HepG2 (cell line): Measurements from ENCODE around the gene RARA. TPM values are rescaled to one million over a fixed set of nuclear protein-coding genes. Genes with fewer than 3 reads are reported as not detected.

ENCODE experiments used
- BCL3 ChIP-seq: sonication (generic); formaldehyde crosslinking; IDR thresholded peaks from 2 replicates; pipeline ENCODE4 v1.5.1; 2020; ENCODE audit warnings: mild to moderate bottlenecking, missing genetic modification reagents, moderate library complexity
- FOXA1 ChIP-seq, 2 experiments: fragments of 450-650 bp in 1 of 2; sonication (generic) in 1 of 2; formaldehyde crosslinking in 1 of 2; IDR thresholded peaks; 2 replicates each; pipeline versions ENCODE4 v1.4.0 to v1.6.1; 2016 to 2020; ENCODE audit warnings: missing genetic modification reagents in 1 of 2
- MIER3 ChIP-seq: IDR thresholded peaks from 2 replicates; pipeline ENCODE4 v1.6.1; 2016; ENCODE audit warnings: missing compliant biosample characterization, borderline replicate concordance
- NR1H2 ChIP-seq: sonication (generic); formaldehyde crosslinking; IDR thresholded peaks from 2 replicates; pipeline ENCODE4 v1.8.1; 2022; ENCODE audit warnings: low read depth, missing genetic modification reagents, borderline replicate concordance
- PHF20 ChIP-seq: sonication (generic); formaldehyde crosslinking; IDR thresholded peaks from 2 replicates; pipeline ENCODE4 v1.5.0; 2020; ENCODE audit warnings: mild to moderate bottlenecking, missing genetic modification reagents
- PHF8 ChIP-seq: sonication (generic); formaldehyde crosslinking; IDR thresholded peaks from 2 replicates; pipeline ENCODE4 v1.5.0; 2020; ENCODE audit warnings: missing genetic modification reagents
- SOX6 ChIP-seq, 2 experiments: fragments of 450-650 bp in 1 of 2; sonication (generic) in 1 of 2; formaldehyde crosslinking in 1 of 2; IDR thresholded peaks; 2 replicates each; pipeline versions ENCODE4 v1.4.0 to v1.6.1; 2017 to 2020; ENCODE audit warnings: antibody characterized with exemption in 1 of 2, mild to moderate bottlenecking in 1 of 2, missing genetic modification reagents in 1 of 2
- SRF ChIP-seq: IDR thresholded peaks from 2 replicates; pipeline ENCODE4 v1.6.1; 2011; ENCODE audit warnings: mild to moderate bottlenecking, low read depth, low read length, moderate library complexity
- ZBTB49 ChIP-seq: sonication (generic); formaldehyde crosslinking; IDR thresholded peaks from 2 replicates; pipeline ENCODE4 v1.4.0; 2020; ENCODE audit warnings: missing genetic modification reagents, borderline replicate concordance
- ZNF136 ChIP-seq: sonication (generic); formaldehyde crosslinking; IDR thresholded peaks from 2 replicates; pipeline ENCODE4 v1.8.1; 2022; ENCODE audit warnings: low read depth, mild to moderate bottlenecking, moderate library complexity, missing genetic modification reagents
- ZNF256 ChIP-seq: sonication (generic); formaldehyde crosslinking; conservative IDR thresholded peaks from 2 replicates; pipeline ENCODE4 v1.4.0; 2020; ENCODE audit warnings: missing genetic modification reagents
- ZNF776 ChIP-seq: sonication (generic); formaldehyde crosslinking; IDR thresholded peaks from 2 replicates; pipeline ENCODE4 v1.4.0; 2020; ENCODE audit warnings: mild to moderate bottlenecking, missing genetic modification reagents
- ZSCAN25 ChIP-seq: sonication (generic); formaldehyde crosslinking; IDR thresholded peaks from 2 replicates; pipeline ENCODE4 v1.8.0; 2022; ENCODE audit warnings: mild to moderate bottlenecking, missing genetic modification reagents
- polyA plus RNA-seq, 8 experiments: library from polyadenylated mRNA; depleted of rRNA in 3 of 8; stranded (reverse) in 7 of 8; unstranded in 1 of 8; fragments of >200 nt; fragmentation: Illumina TruSeq in 4 of 8; extraction: Trizol in 4 of 8; gene quantifications; 2 replicates each; pipeline versions ENCODE4 v1.2.1 to v1.2.3, GENCODE V29; 2011 to 2016; ENCODE audit warnings: low read depth in 4 of 8, missing spikeins in 1 of 8, mixed read lengths in 1 of 8; ENCODE audit not compliant: insufficient read depth in 1 of 8
- total RNA-seq, 5 experiments: library from RNA; depleted of rRNA; stranded (reverse); fragments of >200 nt; fragmentation: Illumina TruSeq; extraction: Trizol; gene quantifications; 2 replicates each; pipeline ENCODE4 v1.2.3, GENCODE V29; 2016; ENCODE audit warnings: low read depth in 1 of 5
- TF ChIP-seq, protein P1 (sequence below): sonication (generic); formaldehyde crosslinking; IDR thresholded peaks from 2 replicates; pipeline ENCODE4 v1.4.0; 2020; ENCODE audit warnings: missing genetic modification reagents
- TF ChIP-seq, protein P2 (sequence below): sonication (generic); formaldehyde crosslinking; IDR thresholded peaks from 2 replicates; pipeline ENCODE4 v1.5.1; 2020; ENCODE audit warnings: mild to moderate bottlenecking, missing genetic modification reagents

RARA gene
- total and polyA plus RNA-seq, 2 of the 13 experiments (the other 11 are each of a cell fraction or from before 2014, with no cell fraction given): 6.4 to 8.6 TPM

DNA sequence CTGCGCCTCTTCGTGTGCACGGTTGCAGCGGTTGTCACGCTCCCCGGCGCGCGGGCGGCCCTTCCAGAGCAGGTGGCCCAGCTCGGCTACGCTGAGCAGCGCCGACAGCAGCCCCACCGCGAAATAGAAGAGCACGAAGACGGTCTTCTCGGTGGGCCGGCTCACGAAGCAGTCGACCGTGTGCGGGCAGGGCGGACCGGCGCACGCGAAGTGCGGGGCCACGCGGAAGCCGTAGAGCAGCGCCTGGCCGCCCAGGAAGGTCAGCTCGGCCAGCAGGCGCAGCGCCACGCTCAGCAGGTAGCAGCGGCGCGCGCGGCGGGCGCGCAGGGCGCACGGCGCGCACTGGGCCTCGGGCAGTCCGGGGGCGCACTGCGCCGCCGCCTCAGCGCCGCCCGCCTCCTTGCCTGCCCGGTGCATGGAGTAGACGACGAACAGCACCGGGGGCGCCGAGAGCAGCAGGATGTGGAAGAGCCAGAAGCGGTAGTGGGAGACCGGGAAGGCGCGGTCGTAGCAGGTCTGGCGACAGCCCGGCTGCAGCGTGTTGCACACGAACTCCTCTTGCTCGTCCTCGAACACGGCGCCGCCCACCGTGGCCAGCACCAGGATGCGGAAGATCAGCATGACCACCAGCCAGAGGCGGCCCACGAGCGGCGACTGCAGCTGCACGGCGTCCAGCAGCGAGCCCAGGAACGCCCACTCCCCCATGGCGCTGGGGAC is 54.3 kb downstream of the RARA start (continued):
- TF ChIP-seq ZBTB49 (CRISPR knock-in tag): no peak
- TF ChIP-seq ZSCAN25 (CRISPR knock-in tag): no peak
- TF ChIP-seq NR1H2 (CRISPR knock-in tag): peak; percentile 17; the same call in 1 of the 2 replicates
- TF ChIP-seq FOXA1 (IDR thresholded peaks at IDR 0.05): no peak
- TF ChIP-seq FOXA1 (CRISPR knock-in tag; IDR thresholded peaks at IDR 0.05): no peak
- TF ChIP-seq PHF20 (CRISPR knock-in tag): no peak; the same call in 1 of the 2 replicates
- TF ChIP-seq BCL3 (CRISPR knock-in tag): no peak
- TF ChIP-seq, protein P1, sequence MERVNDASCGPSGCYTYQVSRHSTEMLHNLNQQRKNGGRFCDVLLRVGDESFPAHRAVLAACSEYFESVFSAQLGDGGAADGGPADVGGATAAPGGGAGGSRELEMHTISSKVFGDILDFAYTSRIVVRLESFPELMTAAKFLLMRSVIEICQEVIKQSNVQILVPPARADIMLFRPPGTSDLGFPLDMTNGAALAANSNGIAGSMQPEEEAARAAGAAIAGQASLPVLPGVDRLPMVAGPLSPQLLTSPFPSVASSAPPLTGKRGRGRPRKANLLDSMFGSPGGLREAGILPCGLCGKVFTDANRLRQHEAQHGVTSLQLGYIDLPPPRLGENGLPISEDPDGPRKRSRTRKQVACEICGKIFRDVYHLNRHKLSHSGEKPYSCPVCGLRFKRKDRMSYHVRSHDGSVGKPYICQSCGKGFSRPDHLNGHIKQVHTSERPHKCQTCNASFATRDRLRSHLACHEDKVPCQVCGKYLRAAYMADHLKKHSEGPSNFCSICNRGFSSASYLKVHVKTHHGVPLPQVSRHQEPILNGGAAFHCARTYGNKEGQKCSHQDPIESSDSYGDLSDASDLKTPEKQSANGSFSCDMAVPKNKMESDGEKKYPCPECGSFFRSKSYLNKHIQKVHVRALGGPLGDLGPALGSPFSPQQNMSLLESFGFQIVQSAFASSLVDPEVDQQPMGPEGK (CRISPR knock-in tag): no peak
- TF ChIP-seq SRF: no peak
- TF ChIP-seq ZNF776 (CRISPR knock-in tag): no peak; the same call in 1 of the 2 replicates
- no peak for TF ChIP-seq ZNF256 (CRISPR knock-in tag)
- TF ChIP-seq, protein P2, sequence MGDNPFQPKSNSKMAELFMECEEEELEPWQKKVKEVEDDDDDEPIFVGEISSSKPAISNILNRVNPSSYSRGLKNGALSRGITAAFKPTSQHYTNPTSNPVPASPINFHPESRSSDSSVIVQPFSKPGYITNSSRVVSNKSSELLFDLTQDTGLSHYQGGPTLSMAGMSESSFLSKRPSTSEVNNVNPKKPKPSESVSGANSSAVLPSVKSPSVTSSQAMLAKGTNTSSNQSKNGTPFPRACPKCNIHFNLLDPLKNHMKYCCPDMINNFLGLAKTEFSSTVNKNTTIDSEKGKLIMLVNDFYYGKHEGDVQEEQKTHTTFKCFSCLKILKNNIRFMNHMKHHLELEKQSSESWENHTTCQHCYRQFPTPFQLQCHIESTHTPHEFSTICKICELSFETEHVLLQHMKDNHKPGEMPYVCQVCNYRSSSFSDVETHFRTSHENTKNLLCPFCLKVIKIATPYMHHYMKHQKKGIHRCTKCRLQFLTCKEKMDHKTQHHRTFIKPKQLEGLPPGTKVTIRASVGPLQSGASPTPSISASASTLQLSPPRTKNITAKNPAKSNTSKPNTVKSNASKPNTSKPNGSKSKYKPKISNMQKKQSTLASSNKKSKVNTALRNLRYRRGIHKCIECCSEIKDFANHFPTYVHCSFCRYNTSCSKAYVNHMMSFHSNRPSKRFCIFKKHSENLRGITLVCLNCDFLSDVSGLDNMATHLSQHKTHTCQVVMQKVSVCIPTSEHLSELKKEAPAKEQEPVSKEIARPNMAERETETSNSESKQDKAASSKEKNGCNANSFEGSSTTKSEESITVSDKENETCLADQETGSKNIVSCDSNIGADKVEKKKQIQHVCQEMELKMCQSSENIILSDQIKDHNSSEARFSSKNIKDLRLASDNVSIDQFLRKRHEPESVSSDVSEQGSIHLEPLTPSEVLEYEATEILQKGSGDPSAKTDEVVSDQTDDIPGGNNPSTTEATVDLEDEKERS (CRISPR knock-in tag): no peak; the same call in 1 of the 2 replicates
- no peak for TF ChIP-seq MIER3 (CRISPR knock-in tag)
- TF ChIP-seq PHF8 (CRISPR knock-in tag): peak; percentile 28; the same call in 1 of the 2 replicates
- no peak for TF ChIP-seq SOX6 (IDR thresholded peaks at IDR 0.05)
- no peak for TF ChIP-seq SOX6 (CRISPR knock-in tag; IDR thresholded peaks at IDR 0.05)
- no peak for TF ChIP-seq ZNF136 (CRISPR knock-in tag)
